ENCODE measurements around the gene ABLIM1.

DNA sequence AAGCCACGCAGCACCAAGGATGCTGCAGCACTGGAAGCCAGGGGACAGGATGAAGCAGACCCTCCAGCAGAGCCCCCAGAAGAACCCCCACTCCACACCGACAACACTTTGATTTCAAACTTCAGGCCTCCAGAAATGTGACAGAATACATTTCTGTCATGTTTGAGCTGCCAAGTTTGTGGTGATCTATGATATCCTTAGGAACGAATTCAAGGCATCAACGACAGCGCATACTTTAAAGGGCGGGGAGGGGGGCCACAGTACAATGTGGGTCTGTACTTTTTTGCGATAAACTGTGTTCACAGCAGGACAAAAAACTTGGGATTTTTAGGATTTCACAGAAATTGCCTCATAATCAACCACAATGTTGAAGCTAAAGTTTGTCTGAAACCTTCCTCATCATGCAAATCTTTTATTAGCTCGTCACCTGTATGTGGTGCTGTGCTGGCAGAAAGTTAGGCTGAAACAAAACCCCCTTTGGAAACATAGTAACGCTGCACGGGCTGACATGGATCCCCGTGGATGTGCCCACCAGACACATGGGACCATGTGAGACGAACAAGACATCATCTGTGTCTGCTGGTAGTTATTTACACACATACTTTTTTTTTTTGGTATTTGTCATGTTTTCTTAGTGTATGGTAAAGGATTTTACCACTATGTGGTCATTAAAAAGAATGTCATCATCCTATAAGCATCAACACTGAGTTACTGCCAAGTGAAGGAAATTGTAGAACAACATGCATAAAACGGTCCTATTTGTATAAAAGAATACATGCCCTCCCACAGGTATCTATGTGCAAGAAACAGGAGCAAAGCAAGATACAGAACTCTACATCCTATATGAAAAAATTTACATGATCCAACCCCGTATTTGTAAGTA is 140.5 kb downstream of the ABLIM1 start:
- TF ChIP-seq EP300 (IDR thresholded peaks at IDR 0.05; ENCODE audit: borderline replicate concordance) (no peak), CREB1 (IDR thresholded peaks at IDR 0.05; ENCODE audit: low read depth) (no peak), NFIC (IDR thresholded peaks at IDR 0.05) (no peak), FOXM1 (IDR thresholded peaks at IDR 0.05; ENCODE audit: borderline replicate concordance, low read depth) (no peak)
- TF ChIP-seq, protein P1, sequence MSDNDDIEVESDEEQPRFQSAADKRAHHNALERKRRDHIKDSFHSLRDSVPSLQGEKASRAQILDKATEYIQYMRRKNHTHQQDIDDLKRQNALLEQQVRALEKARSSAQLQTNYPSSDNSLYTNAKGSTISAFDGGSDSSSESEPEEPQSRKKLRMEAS (IDR thresholded peaks at IDR 0.05): no peak
- TF ChIP-seq, protein P2, sequence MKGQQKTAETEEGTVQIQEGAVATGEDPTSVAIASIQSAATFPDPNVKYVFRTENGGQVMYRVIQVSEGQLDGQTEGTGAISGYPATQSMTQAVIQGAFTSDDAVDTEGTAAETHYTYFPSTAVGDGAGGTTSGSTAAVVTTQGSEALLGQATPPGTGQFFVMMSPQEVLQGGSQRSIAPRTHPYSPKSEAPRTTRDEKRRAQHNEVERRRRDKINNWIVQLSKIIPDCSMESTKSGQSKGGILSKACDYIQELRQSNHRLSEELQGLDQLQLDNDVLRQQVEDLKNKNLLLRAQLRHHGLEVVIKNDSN (IDR thresholded peaks at IDR 0.05): no peak

Data from Ishikawa (cell line).